Skin of body (tissue), 2 donors: ENCODE measurements around the gene ZNF536. TPM values are rescaled to one million over a fixed set of nuclear protein-coding genes. Genes with fewer than 3 reads are reported as not detected.
A peak's percentile ranks its signal among the peaks of the same experiment; 100 is the strongest.

ENCODE experiments used
- DNase-seq: peaks from one replicate; lab custom pipeline; 2025; lab: John Stamatoyannopoulos, UW
- total RNA-seq: library from RNA; depleted of rRNA; stranded (reverse); fragments of >200 nt; gene quantifications from one replicate; pipeline ENCODE4 v1.2.3, GENCODE V29; 2014

Gene ZNF536
- total RNA-seq, 1 donor from 2014 or later, result 8.9 TPM

DNA sequence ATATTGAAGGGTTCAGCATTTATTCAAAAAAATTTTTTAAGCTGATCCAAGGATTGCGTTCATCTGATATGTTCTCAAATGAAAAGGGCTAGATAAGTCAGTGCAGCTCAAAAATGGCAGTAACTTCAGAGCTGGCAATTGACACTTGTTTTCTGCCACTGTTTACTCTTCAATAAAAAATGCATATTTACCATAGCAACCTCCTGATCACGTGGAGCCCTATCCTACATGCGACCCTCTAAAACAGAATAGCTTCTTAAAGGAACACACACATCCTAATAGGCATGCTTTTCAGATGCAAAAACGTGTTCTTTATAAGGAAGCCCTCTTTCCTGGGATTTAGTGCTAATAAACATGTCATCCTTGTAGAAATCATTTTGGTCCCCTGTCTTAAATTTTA, 150.2 kb downstream of the ZNF536 start:
- no peak for DNase-seq

DNA sequence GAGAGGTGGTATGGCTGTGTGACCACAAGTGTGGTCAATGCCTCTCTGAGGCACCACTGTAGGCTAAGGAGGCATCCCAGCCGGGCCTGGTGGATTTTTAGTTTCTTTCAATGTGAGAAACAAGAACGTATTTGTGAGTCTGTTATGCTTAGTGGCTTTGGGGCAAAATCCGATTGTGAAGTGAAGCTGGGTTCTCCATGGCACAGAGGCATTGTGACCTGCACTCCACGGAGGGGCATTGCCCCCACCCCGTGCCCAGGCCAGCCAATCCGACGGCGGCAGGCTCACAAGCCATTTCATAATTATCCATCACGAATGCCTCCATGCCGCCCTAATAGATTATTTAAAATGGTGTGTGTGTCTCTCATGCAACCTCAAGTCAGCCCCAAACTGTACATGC, 151.6 kb downstream of the ZNF536 start:
- DNase-seq, result no peak

DNA sequence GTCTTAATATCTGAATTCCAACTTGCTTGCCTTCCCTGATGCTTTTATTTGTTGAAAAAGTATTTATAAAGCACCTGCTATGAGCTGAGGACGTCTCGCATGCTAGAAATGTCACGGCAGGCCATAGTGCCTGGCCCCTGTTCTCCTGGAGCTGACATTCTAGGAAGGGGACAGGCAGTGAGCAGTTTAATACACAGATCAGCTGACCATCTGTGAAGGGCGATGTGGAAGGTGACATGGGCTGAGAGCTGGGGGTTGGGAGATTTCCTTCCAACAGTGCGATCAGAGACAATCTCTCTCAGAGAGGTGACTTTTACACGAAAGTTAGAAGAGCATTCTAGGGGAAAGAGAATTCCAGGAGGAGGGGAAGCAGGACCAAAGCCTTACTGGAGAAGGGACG, 153.2 kb downstream of the ZNF536 start:
- DNase-seq, result no peak

DNA sequence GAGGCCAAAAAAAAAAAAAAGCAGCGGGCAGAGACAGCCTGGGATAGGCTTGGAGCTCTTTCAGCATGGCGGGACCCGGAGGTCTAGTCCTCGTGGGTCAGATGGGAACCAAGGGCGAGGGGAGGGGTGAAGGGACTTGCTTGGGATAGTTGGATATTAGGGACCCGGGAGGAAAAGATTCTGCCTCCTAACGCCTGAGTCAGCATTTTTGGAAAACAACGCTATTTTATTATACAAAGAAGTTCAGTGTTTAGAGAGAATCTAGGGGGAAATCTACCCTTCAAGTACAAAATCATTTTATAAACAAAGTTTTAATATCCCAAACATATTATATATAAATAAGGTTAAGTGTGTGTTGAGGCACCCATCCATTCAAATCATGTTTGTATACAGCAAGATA, 156.7 kb downstream of the ZNF536 start:
- DNase-seq, result no peak

DNA sequence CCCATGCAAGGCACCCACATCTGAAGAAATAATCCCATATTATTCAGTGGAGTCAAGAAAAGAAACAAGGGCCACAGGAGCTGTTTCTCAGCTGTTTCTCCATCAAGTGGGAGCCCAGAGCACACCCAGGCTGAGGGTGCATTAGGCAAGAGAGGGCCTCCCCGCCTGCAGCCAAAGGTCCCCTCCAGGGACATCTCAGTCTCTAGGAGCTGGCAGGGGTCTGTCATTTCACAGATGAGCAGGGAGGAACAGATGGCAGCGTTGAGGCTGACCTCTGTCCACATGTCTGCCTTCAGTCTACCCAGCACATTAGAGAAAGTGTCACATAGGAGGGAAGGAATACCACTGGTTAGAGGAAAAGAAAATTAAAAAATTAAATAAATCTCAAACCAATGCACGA, 157.7 kb downstream of the ZNF536 start:
- no peak for DNase-seq

DNA sequence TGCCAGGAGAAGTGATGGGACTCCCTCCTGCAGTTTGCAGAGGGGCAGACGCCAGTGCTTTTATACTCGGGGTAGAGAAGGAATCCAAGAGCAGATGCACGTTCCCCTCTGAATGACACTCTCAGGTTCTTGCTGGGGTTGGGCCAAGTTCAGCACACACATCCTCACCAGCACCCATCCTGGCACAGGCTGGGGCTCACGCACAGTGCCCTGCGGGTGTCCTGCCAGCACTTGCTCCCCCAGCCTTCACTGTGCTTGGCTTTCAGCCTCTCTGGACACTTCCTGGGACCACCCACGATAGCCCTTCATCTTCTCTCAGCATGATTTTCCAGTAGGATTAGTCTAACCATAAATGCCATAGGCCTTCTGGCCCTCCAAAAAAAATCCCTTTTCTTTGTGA, 158.6 kb downstream of the ZNF536 start:
- no peak for DNase-seq

DNA sequence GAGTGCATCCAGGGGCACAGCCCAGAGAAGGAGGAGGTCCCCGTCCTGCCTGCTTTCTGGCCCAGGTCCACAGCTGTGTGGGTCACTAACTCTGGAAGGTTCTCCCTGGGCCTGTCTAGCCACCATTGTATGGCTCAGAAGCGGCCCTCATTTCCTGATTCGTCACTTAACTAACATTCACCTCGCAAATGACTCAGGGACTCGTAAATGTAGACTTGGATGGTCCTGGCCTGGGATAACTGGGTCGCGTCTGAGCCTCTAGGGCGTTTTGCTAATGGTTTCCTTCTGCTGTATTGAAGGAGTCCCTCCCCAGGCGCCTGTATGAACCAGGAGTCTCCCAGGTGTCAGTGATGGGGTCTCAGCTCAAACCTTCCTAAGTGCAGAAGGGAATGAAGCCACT, 162.8 kb downstream of the ZNF536 start:
- DNase-seq, result no peak

DNA sequence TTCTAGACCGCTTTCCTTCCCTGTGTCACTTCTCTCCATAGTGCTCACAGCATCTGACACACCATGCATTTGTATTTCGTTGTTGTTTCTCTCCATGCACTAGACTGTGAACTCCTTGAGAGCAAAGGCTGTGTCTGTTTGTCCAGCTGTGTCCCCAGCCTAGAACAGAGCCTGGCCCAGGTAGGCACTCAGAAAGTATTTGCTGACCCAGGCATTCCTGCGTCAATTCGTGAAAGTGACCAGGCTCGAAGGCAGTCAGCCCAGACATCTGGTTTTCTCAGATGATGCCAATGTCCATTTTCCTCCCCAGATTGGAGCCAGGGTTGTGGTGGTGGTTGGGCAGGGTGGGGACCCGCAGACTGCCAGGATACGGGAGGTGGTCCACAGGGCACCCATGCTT, 164.8 kb downstream of the ZNF536 start:
- no peak for DNase-seq

DNA sequence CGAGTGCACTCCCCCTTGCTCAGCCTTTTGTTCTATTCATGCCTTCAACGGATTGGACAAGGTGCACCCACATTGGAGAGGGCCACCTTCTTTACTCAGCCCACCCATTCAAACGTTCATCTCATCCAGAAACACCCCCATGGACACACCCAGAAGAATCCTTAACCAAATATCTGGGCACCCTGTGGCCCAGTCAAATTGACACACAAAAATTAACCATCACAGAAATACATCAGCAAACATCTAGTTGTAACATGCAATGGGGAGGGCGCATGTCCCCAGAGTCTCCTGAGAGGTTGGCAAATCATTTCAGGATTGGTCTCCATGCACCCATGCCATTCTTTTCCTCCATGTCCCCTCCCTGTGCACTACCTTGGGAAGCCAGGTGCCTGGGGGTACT, 167.1 kb downstream of the ZNF536 start:
- DNase-seq, result no peak

DNA sequence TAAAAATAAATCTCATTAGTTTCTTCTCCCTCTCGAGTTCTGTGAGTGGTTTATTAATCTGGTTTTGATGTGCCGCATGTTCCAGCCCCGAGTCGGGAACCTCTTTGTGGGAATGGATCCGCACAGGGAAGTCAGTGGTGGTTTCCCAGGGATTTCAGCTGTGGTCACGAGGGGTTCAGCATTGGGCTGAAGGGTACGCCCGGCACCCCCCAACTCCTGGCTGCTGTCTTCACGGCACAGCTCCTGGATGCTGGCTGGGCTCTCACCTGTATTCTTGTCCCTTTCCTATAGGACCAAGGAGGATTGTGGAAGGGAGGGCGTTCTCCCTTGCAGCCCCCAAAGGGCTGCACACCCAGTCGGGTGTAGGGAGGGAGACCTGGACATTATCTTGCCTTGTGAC, 167.8 kb downstream of the ZNF536 start:
- DNase-seq, result no peak

DNA sequence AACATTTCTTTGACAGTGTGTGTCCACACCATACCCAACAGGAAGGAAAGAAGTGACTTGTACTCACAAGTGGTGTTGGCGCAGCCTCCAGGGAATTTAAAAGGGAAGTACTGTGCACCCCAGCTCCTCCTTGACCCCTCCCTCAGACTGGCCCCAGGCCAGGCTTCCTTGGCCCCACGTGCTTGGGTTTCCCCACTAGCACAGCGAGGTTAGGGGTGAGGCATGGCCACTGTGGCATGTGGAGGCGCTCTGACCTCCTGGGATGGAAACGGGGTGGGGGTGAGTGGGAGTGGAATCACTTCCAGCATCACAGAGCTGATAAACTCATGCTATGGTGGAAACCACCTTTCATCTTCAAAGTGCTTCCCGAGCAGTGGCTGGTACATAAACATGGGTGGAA, 168.6 kb downstream of the ZNF536 start:
- no peak for DNase-seq

DNA sequence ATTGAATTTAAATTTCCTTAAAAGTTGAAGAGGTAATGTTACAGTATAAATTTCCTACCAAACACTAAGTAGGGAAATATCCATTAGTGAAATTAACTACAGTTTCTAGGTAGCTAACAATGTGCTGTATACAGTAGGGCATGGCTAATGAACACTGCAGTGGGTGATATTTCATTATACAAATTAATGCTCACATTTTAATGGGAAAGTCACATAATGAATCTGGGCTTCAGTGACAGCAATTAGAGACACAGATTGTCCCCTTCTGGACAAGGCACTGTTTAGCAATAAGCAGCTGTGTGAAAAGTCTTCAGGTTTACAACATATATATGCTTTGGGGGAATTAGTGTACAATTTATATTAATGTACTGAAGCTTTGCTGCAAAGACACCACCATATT, 169.4 kb downstream of the ZNF536 start:
- no peak for DNase-seq

DNA sequence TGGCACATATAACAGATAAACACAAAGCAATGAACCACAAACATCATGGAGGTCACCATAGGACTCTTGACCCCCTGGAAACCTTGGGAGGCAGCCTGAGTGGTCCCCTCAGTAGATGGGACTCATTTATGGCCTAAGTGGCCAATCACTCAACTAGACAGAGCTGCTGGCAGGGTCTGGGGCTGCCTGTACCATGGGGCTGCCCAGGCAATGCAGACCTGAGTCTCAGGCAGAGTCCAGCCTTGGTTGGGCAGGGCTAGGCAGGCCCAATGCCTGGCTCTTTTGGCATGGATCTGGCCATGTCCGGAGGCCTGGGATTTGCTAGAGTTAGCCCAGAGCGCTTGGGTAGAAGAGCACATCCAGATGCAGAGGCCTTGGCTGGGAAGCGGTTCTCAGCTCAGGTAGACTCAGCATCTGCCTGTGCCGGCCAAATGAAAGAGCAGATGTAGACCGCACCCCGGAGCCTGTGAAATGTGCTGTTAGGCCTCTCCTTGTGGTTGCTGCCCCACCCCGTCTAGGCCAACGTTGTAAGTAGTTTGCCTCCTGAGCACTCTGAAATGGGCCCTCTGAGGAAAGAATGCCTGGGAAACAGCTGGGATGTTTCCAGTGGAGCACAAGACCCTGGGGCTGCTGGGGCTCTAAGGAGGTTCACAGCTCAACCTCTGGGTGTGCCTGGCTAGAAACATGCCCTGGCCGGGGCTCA, 171.2 kb downstream of the ZNF536 start:
- DNase-seq, result no peak

DNA sequence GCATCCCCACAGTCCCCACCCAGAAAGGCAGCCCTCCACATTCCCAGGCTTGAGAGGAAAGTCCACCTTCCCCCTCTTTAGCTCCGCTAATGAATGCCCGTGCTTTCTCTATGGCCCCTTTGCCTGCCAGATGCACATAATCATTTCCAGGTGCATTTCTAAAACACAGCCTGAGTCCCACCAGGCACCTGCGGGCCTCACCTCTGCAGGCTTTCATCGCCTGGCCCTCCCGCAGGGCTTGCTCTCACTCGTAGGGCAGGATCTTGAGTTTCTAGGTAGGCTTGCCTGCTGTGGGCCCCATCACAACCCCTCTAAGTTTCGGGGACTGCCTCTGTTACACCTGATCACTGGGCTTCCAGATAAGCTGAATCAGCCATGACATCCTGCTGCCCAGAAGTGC, 173.6 kb downstream of the ZNF536 start:
- no peak for DNase-seq

DNA sequence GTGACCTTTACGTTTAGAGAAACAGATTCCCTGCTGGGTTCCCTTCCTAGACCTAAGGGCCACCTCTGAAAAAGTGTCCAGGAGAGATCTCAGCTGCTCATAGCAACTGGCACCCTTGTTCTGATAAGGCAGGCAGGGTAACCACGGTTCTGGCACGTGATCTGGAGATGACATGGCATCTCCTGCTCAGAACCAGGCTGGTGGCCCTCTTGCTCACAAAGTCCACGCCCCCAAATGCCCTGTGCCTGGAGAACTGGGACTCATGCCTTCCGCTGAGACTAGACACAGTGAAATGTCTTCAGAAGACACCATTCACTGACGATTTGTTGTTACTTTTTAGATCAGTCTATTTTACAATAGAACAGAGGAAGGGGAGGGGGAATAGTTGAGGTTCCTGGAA, 174.1 kb downstream of the ZNF536 start:
- DNase-seq, result no peak

DNA sequence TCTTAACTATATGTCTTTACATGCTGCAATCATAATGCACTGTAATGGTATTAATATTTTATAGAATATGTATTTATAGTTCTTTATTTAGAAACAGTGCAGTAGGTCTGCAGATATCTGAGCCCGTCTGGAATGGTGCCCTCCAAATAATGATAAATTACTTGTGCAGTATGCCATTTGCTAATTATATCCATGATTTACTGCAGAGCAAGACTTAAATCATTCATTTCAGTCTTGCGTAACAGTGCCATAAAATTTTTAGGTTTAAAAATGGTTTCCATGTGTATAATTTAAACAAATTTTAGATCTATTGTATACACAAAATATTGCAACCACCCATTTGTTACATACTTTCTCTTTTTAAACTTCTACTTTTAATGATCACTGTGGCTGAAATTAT, 175.1 kb downstream of the ZNF536 start:
- no peak for DNase-seq

DNA sequence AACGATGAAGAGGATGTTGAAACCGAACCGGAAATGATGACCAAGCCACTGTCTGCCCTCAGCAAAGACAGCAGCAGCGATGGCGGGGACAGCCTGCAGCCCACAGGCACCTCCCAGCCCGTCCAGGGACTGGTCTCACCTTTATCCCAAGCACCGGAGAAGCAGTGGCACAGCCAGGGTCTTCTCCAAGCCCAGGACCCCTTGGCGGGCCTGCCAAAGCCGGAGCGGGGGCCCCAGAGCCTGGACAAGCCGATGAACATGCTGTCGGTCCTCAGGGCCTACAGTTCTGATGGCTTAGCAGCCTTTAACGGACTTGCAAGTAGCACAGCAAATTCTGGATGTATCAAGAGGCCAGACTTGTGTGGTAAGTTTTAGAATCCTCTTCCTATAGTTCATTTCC, 177.0 kb downstream of the ZNF536 start:
- DNase-seq, result no peak

DNA sequence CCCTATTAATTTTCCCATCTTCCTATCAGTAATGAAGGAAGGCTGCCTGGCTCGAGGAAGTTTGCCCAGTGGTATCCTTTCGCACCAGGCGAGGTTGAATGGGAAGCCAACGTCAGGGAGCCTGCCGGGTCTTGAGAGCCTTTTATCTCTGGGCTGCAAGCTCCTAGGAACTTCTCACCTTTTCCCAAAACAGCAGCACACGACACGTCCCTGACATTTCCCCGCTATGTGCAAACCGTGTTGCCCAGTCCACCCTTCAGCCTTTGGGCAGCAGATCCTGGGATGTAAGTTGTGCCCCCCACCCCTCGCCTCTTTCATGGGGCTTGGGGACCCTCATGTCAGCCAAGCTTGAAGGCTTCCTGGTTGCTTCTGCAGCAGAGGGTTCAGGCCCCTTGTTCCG, 179.1 kb downstream of the ZNF536 start:
- DNase-seq, result no peak

DNA sequence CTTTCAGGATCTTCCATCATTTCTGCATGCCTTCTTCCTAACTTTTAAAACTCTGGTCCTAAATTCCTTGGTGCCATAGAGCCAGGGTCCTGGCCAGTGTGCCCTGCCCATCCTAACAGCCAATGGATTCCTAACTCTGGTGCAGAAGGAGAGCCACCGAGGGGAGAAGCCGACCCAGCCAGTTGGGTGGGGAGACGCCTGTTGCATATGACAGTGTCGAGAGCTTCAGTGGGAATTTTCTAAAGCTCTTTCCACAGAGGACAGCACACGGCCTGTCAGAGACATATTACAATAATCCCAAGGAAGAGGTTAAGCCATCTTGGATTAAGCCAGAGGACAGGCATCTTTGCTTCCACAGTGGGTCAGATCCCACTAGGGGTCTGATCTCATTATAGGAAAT, 180.4 kb downstream of the ZNF536 start:
- no peak for DNase-seq

DNA sequence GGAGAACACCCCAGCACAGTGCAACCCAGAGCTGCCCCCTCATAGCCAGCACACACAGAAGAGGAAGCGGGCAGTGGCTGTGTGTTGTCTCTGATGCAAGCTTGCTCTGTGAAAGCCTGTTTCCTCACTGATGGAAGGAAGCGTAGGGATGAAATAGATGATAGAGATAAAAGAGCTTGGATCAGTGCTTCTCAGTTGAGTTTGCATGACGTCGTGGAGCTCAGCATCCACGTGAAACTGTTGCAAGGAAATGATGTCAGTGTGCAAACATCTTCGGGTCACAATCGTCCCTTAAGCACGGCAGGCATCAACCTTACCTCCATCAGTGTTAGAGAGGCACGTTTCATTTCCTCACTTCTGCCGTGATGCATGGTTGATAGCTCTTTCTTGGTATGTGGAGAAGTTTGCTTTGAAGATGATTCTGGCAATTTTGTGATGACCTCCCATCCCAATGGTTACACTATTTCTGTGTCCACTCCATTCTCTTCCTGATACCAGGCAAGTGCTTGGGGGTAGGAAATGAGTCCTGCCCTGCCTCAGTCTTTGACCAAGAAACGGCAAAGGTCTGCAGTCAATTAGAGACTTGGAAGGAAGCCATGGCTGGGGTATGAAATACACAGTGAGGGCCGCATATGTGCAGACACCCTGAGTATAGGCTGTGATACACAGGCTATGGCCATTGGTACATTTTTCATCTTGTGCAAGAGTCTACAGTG, 183.0 kb downstream of the ZNF536 start:
- no peak for DNase-seq

DNA sequence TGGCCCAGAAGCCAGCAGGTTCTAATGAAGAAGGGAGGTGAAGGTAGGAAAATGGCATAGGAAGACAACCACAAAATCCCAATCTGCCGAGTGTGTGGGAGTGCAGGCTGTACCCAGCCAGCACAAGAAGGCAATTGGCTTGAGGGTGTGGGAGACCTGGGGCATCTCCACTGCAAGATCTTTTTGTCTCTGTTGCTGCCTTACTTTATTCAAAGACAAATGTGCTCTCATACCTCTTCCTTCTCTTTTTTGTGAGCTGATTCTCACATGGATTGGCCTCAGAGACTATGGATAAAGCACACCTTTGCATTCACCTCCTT, 183.6 kb downstream of the ZNF536 start:
- no peak for DNase-seq

DNA sequence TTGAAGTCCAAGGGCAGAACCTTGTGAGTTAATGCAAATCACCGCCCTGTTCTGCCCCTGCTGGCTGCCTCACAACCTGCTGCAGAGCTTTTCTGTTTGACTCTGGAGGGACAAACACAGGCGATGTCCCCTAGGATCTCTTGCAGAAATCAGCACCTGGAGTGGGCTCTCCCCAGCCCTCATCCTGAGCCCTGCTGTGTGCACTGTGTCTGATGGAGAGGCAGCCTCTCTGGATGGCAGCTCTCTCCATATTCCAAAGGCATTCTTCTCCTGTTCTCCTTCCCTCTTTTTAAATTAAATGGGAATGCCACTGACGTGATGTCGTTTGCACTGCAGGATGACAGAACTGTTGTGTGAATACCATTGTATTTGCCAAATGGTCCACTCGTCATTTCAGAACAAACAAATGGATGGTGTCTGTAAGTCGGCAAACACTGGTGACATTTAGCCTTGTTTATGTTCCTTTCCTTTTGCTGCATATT, 184.1 kb downstream of the ZNF536 start:
- DNase-seq, result peak; percentile 50

DNA sequence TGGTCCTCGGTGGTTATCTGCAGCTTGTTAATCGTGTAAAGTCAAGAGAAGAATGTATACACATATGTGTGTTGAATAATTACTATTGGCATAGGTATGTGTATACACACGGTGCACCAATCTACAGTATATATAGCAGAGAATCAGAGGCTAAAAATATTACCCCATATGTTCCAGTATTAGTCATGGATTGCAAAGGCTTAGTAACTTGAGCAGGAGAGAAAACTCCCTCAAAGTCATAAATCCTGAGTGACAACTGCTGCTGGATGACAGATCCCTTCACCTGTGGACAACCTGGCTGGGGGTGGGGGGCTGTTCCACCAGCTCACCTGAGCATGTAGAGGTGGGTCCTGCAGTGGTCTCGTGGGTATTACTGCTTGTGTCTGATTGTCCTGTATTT, 185.0 kb downstream of the ZNF536 start:
- DNase-seq, result no peak
